M059J (cell line): Measurements from ENCODE around the gene SLC38A3. TPM values are rescaled to one million over a fixed set of nuclear protein-coding genes. Genes with fewer than 3 reads are reported as not detected.

ENCODE experiments used
- DNase-seq: peaks from one replicate; pipeline ENCODE4 v3.0.0-alpha.2; 2012; ENCODE audit warnings: low read depth
- total RNA-seq: library from RNA; depleted of rRNA; stranded (reverse); fragments of >200 nt; shearing (Covaris generic); gene quantifications from 2 replicates; pipeline ENCODE4 v1.2.3, GENCODE V29; 2014; rRNA removed

Gene SLC38A3
- total RNA-seq, 1 experiment from 2014 or later = 0.96 TPM

- DNase-seq = no peak
Measured at GRCh38 chr3:50266836-50267235, 61.8 kb downstream of the SLC38A3 start.

- DNase-seq = no peak
Measured at GRCh38 chr3:50267280-50267913, 62.3 kb downstream of the SLC38A3 start.

- no peak for DNase-seq
Measured at GRCh38 chr3:50268276-50268675, 63.2 kb downstream of the SLC38A3 start.

GRCh38 chr3:50268703-50269451 is 63.8 kb downstream of the SLC38A3 start, which contains the start of gene SEMA3B:
TSS of gene SEMA3B (plus strand) at chr3:50269147. CDS start at chr3:50269241, 94 bp downstream.
- DNase-seq = peak; percentile 88

DNA sequence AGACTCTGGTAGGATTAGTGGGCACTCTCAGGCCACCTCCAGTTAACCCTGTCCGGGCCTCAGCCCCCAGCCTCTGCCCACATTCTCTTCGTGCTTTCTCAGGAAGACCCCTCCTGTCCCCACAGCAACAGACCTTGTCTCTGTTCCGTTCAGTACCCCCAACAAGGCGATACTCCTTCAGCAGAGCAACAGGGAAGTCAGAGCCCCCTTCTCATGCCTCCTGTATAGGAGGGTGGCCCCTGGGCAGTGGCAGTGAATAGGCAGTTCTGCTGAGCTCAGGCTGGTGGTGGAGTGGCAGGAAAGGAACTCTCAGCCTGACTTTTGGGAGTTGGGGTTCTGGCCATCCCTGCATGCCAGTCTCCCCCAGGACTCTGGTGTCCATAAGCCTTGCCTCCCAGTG is 64.4 kb downstream of the SLC38A3 start:
- no peak for DNase-seq

GRCh38 chr3:50269977-50270413 is 64.9 kb downstream of the SLC38A3 start:
- peak; percentile 80 for DNase-seq

GRCh38 chr3:50270422-50271224 is 65.6 kb downstream of the SLC38A3 start:
- DNase-seq = peak; percentile 37

Other genes with a start within 250 kb of the SLC38A3 start
- gene RBM5, start 116.4 kb upstream of the SLC38A3 start, total RNA-seq = 18.0 and 37.1 TPM in 2 replicates
- gene SEMA3F, start 49.9 kb upstream of the SLC38A3 start, total RNA-seq = 3.7 and 6.6 TPM in 2 replicates
- gene GNAT1, start 13.7 kb upstream of the SLC38A3 start, total RNA-seq = not detected in 2 replicates
- gene GNAI2, start 30.9 kb downstream of the SLC38A3 start, total RNA-seq = 232 and 259 TPM in 2 replicates
- gene SEMA3B, start 63.9 kb downstream of the SLC38A3 start, total RNA-seq = 12.0 and 22.5 TPM in 2 replicates
- gene LSMEM2, start 73.8 kb downstream of the SLC38A3 start, total RNA-seq = not detected in 2 replicates
- 49.3 and 50.4 TPM in 2 replicates for gene IFRD2, start 87.2 kb downstream of the SLC38A3 start, total RNA-seq
- 1.6 and 3.0 TPM in 2 replicates for gene HYAL3, start 94.1 kb downstream of the SLC38A3 start, total RNA-seq
- gene NAA80, start 94.1 kb downstream of the SLC38A3 start, total RNA-seq = 6.9 and 8.9 TPM in 2 replicates
- gene HYAL1, start 98.3 kb downstream of the SLC38A3 start, total RNA-seq = not detected in 2 replicates
- gene HYAL2, start 117.5 kb downstream of the SLC38A3 start, total RNA-seq = 48.2 and 59.5 TPM in 2 replicates
- gene TUSC2, start 123.0 kb downstream of the SLC38A3 start, total RNA-seq = 23.7 and 25.4 TPM in 2 replicates
- gene RASSF1, start 135.6 kb downstream of the SLC38A3 start, total RNA-seq = 12.7 and 16.1 TPM in 2 replicates
- gene ZMYND10, start 140.5 kb downstream of the SLC38A3 start, total RNA-seq = 0.37 and 3.2 TPM in 2 replicates
- gene NPRL2, start 145.5 kb downstream of the SLC38A3 start, total RNA-seq = 15.6 and 27.9 TPM in 2 replicates
- 32.8 and 49.9 TPM in 2 replicates for gene CYB561D2, start 145.6 kb downstream of the SLC38A3 start, total RNA-seq
- gene TMEM115, start 154.2 kb downstream of the SLC38A3 start, total RNA-seq = 28.0 and 38.2 TPM in 2 replicates